ENCODE results near the gene MRTFA.
"Not testable (repeated sequence)": the region's sequence is repeated elsewhere in the genome, so short reads cannot be mapped to it uniquely, and the experiment has no call there.

The MRTFA gene

GRCh38 chr22:40556641-40557040, 79.9 kb downstream of the MRTFA start:
- H3K27ac ChIP-seq, result no peak overlapping the region
- H3K79me2 ChIP-seq, result no peaks in the 10 kb centered on the region
- H3K9ac ChIP-seq, result no peak overlapping the region
- H3K9me3 ChIP-seq (ENCODE audit: control insufficient read depth, low read length), result no peaks in the 10 kb centered on the region
- H2AFZ ChIP-seq, result no peak overlapping the region
- TF ChIP-seq CTCF (IDR thresholded peaks at IDR 0.05), result no peak
- H3K4me3 ChIP-seq (ENCODE audit: low read depth, low read length), result no peak overlapping the region
- no peaks in the 10 kb centered on the region for H3K36me3 ChIP-seq (ENCODE audit: control insufficient read depth, insufficient read depth, low read length)
- H3K27me3 ChIP-seq (ENCODE audit: control insufficient read depth, insufficient read depth, low read length), result no peaks in the 10 kb centered on the region
- H3K4me2 ChIP-seq (ENCODE audit: low read length), result no peak overlapping the region
- H3K4me1 ChIP-seq, result no peaks in the 10 kb centered on the region

GRCh38 chr22:40554023-40554422, 82.5 kb downstream of the MRTFA start:
- not testable (repeated sequence) for H2AFZ ChIP-seq; H3K27me3 ChIP-seq (ENCODE audit: control insufficient read depth, insufficient read depth, low read length)

GRCh38 chr22:40553014-40553554, 83.4 kb downstream of the MRTFA start:
- H3K9me3 ChIP-seq (ENCODE audit: control insufficient read depth, low read length), result no peaks in the 10 kb centered on the region
- no peaks in the 10 kb centered on the region for H3K4me1 ChIP-seq
- no peak overlapping the region for H3K9ac ChIP-seq
- H3K4me2 ChIP-seq (ENCODE audit: low read length), result no peak overlapping the region
- H3K36me3 ChIP-seq (ENCODE audit: control insufficient read depth, insufficient read depth, low read length), result no peaks in the 10 kb centered on the region
- no peak overlapping the region for H3K27ac ChIP-seq
- H3K79me2 ChIP-seq, result no peaks in the 10 kb centered on the region
- no peaks in the 10 kb centered on the region for H3K27me3 ChIP-seq (ENCODE audit: control insufficient read depth, insufficient read depth, low read length)
- no peak overlapping the region for H3K4me3 ChIP-seq (ENCODE audit: low read depth, low read length)
- TF ChIP-seq CTCF (IDR thresholded peaks at IDR 0.05), result no peak
- no peak overlapping the region for H2AFZ ChIP-seq

More at GRCh38 chr22:40554023-40554422, 82.5 kb downstream of the MRTFA start:
- H3K4me3 ChIP-seq (ENCODE audit: low read depth, low read length); H3K4me1 ChIP-seq; H3K36me3 ChIP-seq (ENCODE audit: control insufficient read depth, insufficient read depth, low read length); H3K79me2 ChIP-seq; H3K4me2 ChIP-seq (ENCODE audit: low read length); H3K9me3 ChIP-seq (ENCODE audit: control insufficient read depth, low read length); H3K27ac ChIP-seq; H3K9ac ChIP-seq: not testable (repeated sequence)

- Histone ChIP-seq H3K9me3 (ENCODE audit: control insufficient read depth, low read length) (no peaks in the 10 kb centered on the region), H3K27ac (no peak overlapping the region), H3K36me3 (ENCODE audit: control insufficient read depth, insufficient read depth, low read length) (no peaks in the 10 kb centered on the region), H3K9ac (no peak overlapping the region), H3K27me3 (ENCODE audit: control insufficient read depth, insufficient read depth, low read length) (no peaks in the 10 kb centered on the region), H3K4me3 (ENCODE audit: low read depth, low read length) (no peak overlapping the region), H2AFZ (no peak overlapping the region), H3K79me2 (no peaks in the 10 kb centered on the region), H3K4me1 (no peaks in the 10 kb centered on the region), H3K4me2 (ENCODE audit: low read length) (no peak overlapping the region)
- TF ChIP-seq CTCF (IDR thresholded peaks at IDR 0.05), result no peak
These were observed 84.4 kb downstream of the MRTFA start for GRCh38 chr22:40552070-40552469.

GRCh38 chr22:40547729-40548143, 88.8 kb downstream of the MRTFA start:
- no peak overlapping the region for H2AFZ ChIP-seq
- no peaks in the 10 kb centered on the region for H3K9me3 ChIP-seq (ENCODE audit: control insufficient read depth, low read length)
- no peak for TF ChIP-seq CTCF (IDR thresholded peaks at IDR 0.05)
- H3K4me1 ChIP-seq, result no peaks in the 10 kb centered on the region
- H3K9ac ChIP-seq, result no peak overlapping the region
- no peak overlapping the region for H3K27ac ChIP-seq
- H3K27me3 ChIP-seq (ENCODE audit: control insufficient read depth, insufficient read depth, low read length), result no peaks in the 10 kb centered on the region
- H3K79me2 ChIP-seq, result peaks cover 4% of the 10 kb centered on the region
- no peaks in the 10 kb centered on the region for H3K36me3 ChIP-seq (ENCODE audit: control insufficient read depth, insufficient read depth, low read length)
- no peak overlapping the region for H3K4me3 ChIP-seq (ENCODE audit: low read depth, low read length)
- H3K4me2 ChIP-seq (ENCODE audit: low read length), result no peak overlapping the region

Data from parathyroid adenoma (tissue), 2 donors.